Measurements from ENCODE around the gene GMNC.

The GMNC gene

GRCh38 chr3:190848870-190849269 lies 13.6 kb downstream of the GMNC start:
- DNase-seq = no peak

DNA sequence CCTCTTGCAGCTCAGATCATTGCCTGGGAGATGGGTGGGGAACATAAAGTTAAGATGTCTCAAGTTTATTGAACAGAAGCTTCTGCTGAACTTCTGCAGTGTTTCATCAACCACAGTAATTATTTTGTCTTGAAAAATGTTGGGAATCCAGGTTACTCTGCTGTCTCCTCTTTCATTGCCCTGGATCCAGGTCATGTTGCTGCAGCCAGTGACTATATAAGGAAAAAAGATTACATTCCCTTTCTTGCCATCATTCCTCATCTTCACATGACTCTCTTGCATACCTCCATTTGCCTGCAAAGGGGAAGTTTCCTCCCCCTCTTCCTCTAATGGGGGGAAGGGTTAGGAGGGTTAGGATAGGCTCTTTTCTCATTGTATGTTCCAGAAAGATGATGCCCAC lies 15.1 kb downstream of the GMNC start:
- DNase-seq = no peak

DNA sequence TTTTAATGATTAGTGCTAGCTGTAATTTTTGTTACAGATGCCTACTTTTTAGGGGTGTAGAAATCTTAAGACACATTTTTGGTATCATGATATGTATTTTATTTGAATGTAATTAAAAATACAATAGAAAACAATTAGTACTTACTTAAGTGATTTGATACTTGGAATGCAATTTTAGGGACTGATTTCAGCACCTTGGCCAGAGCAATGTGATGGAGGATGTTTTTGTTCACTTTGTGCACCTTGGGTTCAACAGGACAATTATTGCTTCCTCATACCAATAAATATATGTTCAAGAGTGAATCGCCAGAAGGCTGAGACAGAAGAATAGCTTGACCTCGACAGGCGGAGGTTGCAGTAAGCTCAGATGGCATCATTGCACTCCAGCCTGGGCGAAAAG lies 22.3 kb downstream of the GMNC start:
- no peak for DNase-seq

DNA sequence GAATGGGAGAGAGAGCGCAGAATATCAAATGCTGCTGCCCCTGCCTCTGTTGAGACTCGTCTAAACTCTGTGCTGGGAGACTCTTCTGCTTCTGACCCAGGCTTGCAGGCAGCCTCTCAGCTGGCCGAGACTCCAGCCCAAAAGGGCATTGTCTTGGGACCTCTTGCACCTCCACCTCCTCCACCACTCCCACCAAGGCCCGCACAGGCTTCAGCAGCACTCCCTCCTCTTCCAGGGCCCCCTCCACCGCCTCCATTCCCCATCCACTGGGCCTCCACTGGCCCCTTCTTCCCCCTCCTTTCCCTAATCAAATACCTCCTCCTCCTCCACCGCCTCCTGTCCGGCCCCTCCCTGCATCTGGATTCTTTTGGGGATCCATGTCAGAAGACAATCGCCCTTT lies 31.3 kb downstream of the GMNC start:
- DNase-seq = no peak

DNA sequence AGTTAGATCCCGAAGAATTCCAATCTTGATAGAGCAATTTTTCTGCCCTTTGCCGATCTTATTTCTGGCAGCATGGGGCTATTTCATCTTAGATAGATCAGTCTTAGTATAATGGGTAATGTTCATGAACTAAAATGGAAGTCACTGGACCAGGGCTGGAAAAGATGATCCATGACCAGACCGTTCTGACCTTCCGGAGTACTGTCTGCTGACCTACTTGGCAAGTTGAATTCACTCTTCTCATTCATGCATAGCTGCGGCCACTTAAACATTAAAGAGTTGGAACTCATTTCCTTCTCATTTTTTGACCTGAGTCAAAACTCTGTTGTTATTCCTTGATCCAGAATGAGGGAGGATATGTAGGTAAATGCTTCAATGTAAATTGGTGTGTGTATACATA lies 32.5 kb downstream of the GMNC start:
- no peak for DNase-seq

- no peak for DNase-seq
Observed at GRCh38 chr3:190826018-190826417, 36.5 kb downstream of the GMNC start.

DNA sequence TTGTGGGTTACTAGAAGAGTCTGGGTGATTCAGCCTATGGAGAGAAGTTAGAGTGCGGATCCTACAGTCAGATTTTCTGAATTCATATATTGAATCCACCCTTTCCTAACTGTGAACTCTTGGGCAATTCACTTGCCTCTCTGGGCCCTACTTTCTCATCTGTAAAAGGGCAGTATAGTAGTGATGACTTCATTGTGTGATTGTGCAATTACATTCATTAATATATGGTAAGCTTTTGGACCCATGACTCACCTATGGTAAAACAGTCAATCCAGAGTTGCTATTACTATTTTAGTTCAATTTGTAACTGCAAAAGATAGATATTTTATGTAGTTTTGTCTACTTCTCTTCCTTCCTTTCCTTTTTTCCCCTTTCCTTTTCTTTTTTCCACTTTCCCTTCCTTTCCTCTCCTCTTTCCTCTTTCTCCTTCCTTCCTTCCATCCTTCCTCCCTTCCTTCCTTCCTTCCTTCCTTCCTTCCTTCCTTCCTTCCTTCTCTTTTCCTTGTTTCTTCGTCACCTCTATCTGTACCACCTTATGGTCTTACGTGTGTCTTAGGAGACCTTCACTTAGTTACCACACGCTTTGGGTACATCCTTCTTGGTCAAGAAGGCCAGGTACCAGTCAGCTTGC lies 37.0 kb downstream of the GMNC start:
- DNase-seq = no peak

DNA sequence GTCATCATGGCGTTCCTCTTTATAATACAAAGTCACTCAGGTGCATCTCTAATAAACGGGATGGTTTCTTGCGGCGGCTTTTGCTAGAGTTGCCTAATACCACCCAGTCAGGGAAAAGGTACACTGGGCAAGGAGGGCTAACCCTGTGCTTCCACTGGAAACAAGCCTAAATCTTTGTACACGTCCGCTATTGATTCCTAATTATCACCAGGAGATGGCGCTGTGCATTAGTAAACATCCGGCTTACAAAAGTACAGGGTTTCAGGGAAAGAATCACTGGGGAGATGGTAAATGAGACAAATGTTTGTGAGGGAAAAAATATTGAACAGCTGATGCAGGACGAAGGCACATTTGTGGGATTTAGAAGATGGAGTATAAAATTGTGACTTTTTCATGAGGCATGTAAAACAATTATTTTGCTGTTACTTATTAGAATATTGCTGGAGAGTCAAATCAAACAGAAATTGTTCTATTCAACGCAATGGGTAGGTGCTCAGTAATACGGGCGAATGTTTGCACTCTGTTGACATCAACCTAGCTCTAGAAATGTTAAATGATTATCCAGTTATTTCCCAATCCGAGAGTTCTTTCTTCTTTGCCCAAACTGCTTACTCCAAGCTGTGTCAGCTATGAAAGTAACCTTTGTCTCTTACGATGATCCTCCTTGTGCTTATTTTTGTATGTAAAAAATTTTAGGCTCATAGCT lies 50.6 kb downstream of the GMNC start:
- peak in 1 of 5 experiments; percentile 36 for DNase-seq

- no peak for DNase-seq
Observed at GRCh38 chr3:190810957-190811356, 51.5 kb downstream of the GMNC start.

- no peak for DNase-seq
Observed at GRCh38 chr3:190809351-190809750, 53.1 kb downstream of the GMNC start.

DNA sequence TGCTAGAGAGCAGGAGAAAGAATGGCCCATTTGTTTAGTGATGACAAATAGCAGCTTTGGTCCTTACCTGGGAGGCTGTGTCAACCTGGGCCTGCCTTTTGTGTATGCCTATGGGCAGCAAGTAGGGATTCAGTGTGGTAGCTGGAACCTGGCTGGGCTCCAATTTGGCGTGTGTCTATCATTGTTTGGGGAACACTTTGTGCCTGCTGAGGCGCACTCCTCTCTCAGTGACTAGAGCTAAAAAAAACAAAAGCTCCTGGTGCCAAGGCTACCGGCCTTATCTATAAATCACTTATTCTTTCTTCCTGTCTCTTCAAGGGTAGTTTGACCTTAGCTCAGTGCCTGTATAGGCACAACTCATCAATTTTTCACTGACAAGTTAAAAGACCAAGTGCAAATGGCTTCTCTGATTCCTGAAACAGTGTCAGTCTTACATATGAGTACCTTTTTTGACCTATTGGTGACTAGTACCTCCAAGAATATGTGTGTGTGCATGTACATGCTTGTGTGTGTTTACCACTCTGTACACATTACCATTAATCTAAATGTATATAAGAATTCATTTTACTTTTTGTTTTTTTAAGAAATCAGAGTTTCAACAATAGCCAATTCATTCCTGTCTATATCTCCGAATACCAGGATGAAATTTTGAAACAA lies 54.6 kb downstream of the GMNC start:
- DNase-seq = no peak

Measured in T-helper 2 cell (primary cell).